Measurements from ENCODE around the gene LIPT2. TPM values are rescaled to one million over a fixed set of nuclear protein-coding genes. Genes with fewer than 3 reads are reported as not detected.

LIPT2 gene
- total and polyA plus RNA-seq, 12 donors, result 1.8 to 16.1 (median 5.4) TPM

- H3K27ac ChIP-seq, result no peak overlapping the region
- no peaks in the 10 kb centered on the region for H3K36me3 ChIP-seq (replicated peaks in 1 of 2)
- H3K9me3 ChIP-seq (replicated peaks in 1 of 3), result no peaks in the 10 kb centered on the region
- WGBS, 4 donors, result 66 to 89% (median 75%) methylated on average over 3 of the region's 3 CpGs
- TF ChIP-seq POLR2A (IDR thresholded peaks at IDR 0.05) (no peak), CTCF (IDR thresholded peaks at IDR 0.05) (no peak)
- H3K4me3 ChIP-seq, result no peak overlapping the region
- H3K27me3 ChIP-seq, result no peaks in the 10 kb centered on the region
- peaks cover 0 to 7% of the 10 kb centered on the region in 2 donors for H3K4me1 ChIP-seq (replicated peaks in 1 of 2)
- intact Hi-C loops (cut with DNase I), result no loop called here
- DNase-seq, result no peak
Observed at GRCh38 chr11:74442636-74443035, 50.9 kb downstream of the LIPT2 start.

Small RNA genes lying within 50 kb of the gene (small RNA-seq; reads per million reads assigned to genes)
- gene CYCSP27, result 0 reads per million in 2 donors

Other genes with a start within 250 kb of the LIPT2 start
- gene P4HA3, start 182.1 kb downstream of the LIPT2 start, total RNA-seq, result 1 to 10 TPM in 4 of 9 donors, under 1 TPM in 4, not detected in 1; 0.52 to 2.3 (median 0.96) TPM
- gene P4HA3, start 182.1 kb downstream of the LIPT2 start, polyA plus RNA-seq, result 1 to 10 TPM in 2 of 3 donors, under 1 TPM in 1; 0.93 to 2.9 (median 1.2) TPM
- gene PGM2L1, start 95.3 kb downstream of the LIPT2 start, total RNA-seq, result 10 to 100 TPM in 2 of 9 donors, 1 to 10 TPM in 6, under 1 TPM in 1; 0.54 to 27.8 (median 2.8) TPM
- 1 to 10 TPM; 1.3 to 2.2 (median 2.0) TPM for gene PGM2L1, start 95.3 kb downstream of the LIPT2 start, polyA plus RNA-seq
- gene KCNE3, start 26.2 kb downstream of the LIPT2 start, total RNA-seq, result 10 to 100 TPM in 2 of 9 donors, 1 to 10 TPM in 7; 4.5 to 23.2 (median 8.0) TPM
- gene KCNE3, start 26.2 kb downstream of the LIPT2 start, polyA plus RNA-seq, result 1 to 10 TPM; 1.1 to 4.7 (median 1.6) TPM
- gene POLD3, start 98.9 kb upstream of the LIPT2 start, total RNA-seq, result 10 to 100 TPM in 4 of 9 donors, 1 to 10 TPM in 5; 5.4 to 14.5 (median 10.0) TPM
- 10 to 100 TPM in 1 of 3 donors, 1 to 10 TPM in 2; 3.5 to 14.1 (median 5.6) TPM for gene POLD3, start 98.9 kb upstream of the LIPT2 start, polyA plus RNA-seq
- under 1 TPM in 3 of 9 donors, not detected in 6; 0.72 to 0.95 (median 0.76) TPM for gene CHRDL2, start 237.7 kb upstream of the LIPT2 start, total RNA-seq
- gene CHRDL2, start 237.7 kb upstream of the LIPT2 start, polyA plus RNA-seq, result under 1 TPM in 2 of 3 donors, not detected in 1; 0.30 to 0.35 TPM